NCI-H2107 treated with DMSO at 0.1 percent for 48 hours (cell line): Measurements from ENCODE around the gene DQX1.
"Not testable (repeated sequence)": the region's sequence is repeated elsewhere in the genome, so short reads cannot be mapped to it uniquely, and the experiment has no call there.

Source experiments
- DNase-seq: peaks from one replicate; lab custom pipeline; 2025; ENCODE audit not compliant: unreplicated experiment; lab: John Stamatoyannopoulos, UW

DQX1 gene, protein sequence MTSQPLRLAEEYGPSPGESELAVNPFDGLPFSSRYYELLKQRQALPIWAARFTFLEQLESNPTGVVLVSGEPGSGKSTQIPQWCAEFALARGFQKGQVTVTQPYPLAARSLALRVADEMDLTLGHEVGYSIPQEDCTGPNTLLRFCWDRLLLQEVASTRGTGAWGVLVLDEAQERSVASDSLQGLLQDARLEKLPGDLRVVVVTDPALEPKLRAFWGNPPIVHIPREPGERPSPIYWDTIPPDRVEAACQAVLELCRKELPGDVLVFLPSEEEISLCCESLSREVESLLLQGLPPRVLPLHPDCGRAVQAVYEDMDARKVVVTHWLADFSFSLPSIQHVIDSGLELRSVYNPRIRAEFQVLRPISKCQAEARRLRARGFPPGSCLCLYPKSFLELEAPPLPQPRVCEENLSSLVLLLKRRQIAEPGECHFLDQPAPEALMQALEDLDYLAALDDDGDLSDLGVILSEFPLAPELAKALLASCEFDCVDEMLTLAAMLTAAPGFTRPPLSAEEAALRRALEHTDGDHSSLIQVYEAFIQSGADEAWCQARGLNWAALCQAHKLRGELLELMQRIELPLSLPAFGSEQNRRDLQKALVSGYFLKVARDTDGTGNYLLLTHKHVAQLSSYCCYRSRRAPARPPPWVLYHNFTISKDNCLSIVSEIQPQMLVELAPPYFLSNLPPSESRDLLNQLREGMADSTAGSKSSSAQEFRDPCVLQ

DNA sequence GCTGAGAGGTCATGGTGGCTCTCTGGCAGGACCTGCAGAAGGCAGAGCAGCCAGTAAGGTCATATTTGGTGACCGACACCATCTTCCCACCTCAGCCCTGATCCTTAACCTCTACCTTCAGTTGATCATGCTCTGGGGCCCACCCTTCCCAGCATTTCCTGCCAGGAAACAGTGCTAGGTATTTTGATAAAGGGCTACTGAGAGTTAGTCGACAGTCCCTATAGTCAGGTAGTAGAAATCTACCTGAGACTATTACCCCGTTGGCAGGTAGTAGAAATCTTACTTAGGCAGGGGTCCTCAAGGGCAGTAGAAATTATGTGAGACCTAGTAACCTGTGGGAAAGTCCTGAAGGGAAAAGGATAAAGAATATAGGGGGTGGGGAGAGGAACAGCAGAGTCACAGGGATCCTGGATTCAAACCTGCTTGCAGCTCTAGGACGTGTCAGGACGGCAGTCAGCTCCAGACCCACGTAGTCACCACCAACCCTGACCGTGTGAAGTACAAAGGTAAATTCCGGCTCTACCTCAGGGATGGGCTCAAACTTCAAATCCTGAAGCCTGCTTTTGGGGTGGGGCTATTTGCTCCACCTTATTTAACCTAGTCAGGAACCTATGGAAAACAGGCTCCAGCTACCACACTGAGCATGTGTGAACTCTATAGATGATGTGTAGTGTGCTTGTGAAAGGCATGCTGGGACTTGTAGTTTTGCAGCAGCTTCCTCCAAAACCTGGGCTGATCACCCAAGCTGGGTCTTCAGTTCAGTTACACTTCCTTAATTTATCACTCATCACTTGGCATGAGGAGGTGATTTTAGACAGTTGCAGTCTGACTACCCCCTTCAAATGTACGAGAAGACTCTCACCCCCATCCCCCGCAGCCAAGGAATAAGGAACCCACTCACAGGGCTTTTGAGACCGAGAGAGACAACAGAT, at the start of gene DQX1:
DQX1 (minus strand) TSS at position 515 of the 932 bp plus-strand sequence; CDS start at position 13, 502 bp downstream.
- no peak for DNase-seq

DNA sequence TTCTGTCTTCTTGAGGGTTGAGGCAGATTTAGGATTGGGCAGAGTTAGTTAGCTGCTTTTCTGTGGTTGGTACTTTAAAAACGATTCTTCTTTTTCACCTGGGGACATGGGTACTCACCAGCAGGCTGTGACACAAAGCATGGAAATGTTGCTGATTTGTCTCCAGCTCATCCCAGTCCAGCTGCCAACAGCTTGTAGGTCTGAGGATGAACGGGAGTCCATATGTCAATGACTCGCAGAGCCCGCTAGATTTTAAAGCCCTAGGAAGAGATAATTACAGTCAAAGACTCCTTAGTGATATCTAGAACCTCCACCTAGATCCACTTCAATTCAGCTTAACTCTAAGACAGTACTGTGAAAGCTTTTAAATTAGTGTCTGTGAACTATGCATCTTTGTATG, 49.3 kb upstream of the DQX1 start:
- no peak for DNase-seq

DNA sequence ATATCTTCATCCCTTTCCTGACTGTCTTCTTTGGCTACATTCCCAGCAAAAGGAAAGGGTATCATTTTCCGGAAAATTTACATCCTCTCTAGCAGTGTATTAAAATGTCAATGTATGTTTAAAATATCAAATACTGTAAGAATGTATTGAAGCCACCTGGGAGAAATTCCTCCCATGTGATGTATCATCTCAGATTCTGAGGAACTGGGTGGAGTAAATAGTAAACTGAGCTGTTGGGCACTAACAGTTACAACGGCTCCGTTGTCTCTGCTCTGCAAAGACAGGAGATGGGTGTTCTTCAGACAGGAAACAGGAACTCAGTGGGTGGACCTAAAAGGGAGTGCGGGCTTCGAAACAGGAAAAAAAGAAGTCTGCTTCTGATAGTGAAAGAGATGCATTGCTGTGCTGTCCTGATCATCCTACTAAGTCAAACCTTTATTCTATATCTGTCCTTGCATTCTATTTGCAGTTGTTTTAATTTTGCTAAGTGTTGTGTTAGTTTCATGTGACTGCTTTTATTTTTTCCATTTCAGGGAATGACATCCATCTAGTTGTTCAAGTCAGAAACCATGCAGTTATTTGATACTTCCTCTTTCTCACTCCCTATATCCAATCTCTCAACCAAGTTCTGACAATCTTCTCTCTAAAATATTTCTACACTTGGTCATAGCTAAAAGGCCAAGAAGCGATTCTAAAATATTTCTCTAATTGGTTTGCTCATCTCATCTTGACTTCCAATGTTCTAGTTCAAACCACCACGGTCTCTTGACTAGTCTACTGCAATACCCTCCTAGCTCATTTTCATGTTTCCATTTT, 47.9 kb upstream of the DQX1 start:
- DNase-seq, result no peak

DNA sequence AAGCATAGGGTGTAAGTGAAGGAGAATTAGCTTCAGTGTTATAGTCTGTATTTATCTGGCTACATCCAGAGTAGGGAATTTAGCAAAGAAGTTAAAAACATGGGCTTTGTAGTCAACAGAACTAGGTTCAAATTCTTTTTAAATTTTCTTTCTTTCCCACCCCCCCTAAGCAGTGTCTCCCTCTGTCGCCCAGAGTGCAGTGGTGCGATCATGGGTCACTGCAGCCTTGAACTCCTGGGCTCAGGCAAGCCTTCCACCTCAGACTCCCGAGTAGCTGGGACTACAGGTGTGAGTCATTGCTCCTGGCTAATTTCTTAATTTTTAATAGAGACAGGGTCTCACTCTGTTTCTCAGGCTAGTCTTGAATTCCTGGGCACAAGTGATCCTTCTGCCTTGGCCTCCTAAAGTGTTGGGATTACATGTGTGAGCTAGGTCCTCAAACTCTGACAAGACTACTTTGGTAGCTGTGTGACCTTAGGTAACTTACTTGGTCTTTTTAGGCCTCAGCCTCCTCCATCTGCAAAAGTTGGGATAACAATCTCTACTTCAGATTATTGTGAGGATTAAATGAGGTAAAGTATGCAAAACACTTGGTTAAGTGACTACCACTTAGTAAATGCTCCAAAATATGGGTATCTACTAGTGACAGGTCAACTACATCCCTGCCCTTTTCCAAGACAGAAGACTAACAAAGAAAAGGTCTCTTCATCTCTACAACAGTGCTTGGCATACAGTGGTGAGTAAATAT, 46.3 kb upstream of the DQX1 start:
- no peak for DNase-seq

DNA sequence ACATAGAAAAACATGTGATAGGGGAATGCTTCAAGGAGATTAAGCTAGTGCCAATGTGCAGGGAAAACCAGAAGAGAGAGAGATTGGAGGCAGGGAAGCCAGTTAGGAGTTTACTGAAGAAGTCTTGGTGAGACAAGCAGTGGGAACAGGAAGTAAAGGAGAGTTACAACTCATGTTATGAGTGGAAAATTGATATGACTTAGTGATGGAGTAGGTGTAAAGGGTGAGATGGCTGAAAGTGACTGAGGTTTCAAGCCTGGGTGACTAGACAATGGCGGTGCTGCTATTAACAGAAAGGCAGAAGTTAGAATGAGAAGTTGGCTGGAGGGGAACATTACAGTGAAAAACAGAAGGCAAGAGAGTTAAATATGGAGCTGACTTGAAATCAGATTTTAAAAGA, 45.0 kb upstream of the DQX1 start:
- no peak for DNase-seq

DNA sequence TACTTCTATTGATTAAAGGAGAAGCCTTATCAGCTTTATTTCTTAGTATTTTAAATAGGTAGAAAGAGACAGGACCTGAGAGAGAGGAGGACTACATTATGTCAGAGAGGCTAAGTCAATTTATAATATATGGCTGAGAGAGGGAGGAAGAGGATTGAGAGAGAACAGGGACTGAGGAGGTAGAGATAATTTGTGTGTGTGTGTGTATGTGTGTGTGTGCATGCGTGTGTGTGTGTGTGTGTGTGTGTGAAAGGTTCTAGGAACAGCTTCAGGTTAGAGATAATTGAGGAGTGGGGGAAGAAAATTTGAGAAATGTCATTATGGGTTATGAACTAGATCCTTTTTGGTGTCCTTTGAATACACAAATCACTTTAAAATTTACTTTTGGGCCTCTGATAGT, 43.7 kb upstream of the DQX1 start:
- DNase-seq, result no peak

DNA sequence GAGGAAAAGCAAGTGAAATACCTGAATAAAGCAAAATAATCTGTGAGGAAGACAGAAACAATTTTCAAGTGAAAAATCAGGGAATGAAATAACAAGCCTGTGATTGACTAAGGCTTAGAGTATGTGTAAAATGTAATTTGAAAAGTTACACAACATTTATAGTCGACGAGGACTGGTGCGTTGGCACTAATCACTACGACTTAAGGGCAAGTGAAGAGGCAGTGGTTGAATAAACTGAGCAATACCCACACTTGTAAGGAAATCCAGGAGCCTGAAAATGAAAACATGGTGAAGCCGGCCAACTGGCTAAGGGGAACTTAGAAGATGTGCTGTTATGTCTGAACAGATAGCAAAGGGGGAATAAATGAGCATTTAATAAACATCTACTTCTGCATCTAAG, 41.9 kb upstream of the DQX1 start:
- DNase-seq, result no peak

DNA sequence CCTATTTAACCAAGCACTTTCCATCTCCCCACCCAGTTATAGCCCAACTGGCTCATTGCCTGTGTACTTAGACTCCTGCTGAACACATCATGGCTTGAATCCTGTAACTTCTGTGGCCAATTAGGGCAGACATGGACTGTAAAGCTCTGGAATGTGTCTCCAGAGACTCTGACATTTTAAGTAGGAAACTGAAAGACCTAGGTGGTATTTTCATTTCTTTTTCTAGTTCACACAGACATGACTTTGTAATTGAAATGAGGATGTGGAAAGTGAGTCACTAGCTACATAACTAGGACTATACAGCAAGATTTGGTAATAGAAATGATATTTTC, 40.7 kb upstream of the DQX1 start:
- no peak for DNase-seq

DNA sequence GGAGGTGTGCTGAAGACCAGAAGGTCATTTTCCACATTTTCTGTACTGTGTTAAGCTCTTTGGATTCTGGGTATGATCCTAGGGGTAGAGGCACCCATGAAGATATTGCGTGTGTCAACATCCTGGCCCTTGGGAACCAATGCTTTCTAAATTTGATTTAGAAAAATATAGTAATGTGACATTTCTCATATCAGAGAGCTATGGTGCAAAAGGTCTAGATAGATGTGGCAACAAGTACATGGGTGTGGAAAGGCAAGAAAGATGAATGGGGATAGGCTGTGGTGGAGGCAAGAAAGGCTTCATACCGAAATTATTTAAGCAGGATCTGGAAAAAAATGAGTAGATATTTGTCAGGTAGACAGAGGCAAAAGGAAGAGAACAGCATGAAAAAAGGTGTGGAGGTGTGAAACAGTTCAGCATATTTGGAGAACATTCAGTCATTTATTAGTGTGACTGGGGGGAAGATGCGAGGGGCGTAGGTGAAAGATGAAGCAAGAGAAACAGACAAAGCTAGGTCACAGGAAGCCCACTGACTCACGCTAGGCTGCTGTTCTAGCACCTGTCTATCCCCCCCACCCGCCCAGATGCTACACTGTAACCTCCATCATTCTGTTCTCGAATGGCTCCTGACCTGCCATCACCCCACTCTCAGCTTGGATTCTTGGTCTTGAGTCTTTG, 40.2 kb upstream of the DQX1 start:
- DNase-seq, result no peak

DNA sequence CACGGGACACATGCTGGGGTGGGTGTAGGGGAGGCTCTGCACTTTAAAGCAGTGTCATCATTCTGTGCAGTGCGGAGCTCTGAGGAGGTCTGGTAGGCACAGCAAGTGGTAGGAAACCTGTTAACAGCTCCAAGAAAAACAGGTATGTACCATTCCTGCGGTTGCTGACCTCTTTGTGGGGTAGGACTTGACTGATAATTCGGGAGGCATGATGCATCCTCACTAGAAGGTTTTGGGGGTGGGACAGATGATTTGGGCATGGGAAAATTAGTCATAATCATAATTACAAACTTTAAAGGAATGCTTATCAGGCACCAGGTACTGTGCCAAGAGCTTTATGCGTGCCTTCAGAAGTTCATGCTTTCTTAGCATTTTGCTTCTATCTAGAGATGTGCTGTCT, 38.2 kb upstream of the DQX1 start:
- DNase-seq, result no peak

DNA sequence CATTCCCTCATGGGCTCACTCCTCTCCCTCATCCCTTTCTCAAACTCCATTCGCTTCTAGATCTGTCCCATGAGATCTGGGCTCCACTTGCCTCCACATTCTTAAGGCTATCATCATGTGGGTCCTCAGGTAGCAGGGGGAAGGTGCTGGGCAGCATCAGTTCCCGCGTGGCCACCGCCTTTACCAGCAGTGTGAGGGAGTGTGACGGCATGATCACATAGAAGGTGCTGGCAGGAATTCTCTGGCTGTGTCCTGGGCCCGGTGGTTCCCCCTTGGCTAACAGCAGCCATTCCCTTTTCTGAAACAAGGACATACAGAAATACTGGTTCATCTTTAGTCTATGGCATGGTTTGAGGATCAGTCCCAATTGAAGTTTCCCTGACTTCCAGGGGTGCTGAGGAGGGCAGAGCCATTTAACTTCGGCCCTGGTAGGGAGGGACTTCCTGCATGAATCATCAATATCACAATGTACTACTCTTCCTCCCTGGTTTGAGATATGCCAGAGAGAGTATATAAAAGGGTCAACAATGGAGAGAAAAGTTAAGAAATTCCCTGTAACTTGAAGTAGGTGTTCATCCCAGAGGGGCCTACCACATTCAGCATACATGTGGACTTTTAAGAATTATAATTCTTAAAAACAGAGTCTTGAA, 36.2 kb upstream of the DQX1 start:
- no peak for DNase-seq

DNA sequence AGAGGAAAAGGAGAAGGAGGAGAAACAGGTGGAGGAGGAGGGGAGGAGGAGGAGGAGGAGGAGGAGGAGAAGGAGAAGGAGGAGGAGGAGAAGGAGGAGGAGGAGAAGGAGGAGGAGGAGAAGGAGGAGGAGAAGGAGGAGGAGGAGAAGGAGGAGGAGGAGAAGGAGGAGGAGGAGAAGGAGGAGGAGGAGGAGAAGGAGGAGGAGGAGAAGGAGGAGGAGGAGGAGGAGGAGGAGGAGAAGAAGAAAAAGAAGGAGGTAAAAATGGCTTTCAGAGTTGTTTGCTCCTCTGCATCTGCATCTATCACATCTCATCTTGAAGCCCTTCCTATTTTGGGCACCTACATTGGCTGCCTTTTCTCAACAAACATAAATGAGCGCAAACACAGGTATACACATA, 35.0 kb upstream of the DQX1 start:
- not testable (repeated sequence) for DNase-seq

DNA sequence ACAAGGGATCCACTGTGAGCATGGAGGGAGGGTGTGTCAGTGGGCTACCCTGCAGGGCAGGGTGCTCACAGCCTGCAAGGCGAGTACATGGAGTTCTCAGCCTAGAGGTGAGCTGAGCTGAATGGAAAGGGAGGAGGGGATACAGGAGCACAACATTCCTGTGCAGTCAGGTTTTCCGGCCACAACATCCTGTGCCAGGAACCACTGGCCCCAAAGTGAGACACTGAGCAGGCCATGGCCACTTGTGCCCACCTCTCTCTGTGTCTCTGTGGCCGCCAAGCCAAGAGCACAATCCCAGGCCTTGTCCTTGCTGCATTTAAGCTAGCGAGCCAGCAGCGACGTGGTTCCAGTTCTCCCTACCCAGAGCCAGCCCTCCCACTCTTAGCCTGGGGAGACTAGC, 34.6 kb upstream of the DQX1 start:
- DNase-seq, result no peak

DNA sequence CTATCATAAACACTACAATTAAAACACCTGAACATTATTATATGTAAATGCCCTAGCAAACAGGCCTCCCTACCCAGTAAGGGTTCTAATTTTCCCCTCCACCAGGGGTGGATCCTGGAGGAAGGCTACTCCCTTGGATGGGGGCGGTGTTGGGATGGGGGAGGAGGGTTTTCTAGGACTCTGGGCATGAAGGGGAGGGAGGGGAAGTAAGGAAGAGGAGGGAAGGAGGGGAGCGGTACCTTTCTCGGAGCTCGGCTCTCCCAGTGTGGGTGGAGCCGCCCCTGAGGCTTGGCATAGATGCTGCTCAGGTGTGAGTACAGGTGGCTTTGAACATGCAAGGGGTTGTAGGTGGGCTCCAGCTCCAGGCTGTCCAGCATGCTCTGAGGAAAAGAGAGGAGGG, 33.9 kb upstream of the DQX1 start:
- DNase-seq, result no peak

DNA sequence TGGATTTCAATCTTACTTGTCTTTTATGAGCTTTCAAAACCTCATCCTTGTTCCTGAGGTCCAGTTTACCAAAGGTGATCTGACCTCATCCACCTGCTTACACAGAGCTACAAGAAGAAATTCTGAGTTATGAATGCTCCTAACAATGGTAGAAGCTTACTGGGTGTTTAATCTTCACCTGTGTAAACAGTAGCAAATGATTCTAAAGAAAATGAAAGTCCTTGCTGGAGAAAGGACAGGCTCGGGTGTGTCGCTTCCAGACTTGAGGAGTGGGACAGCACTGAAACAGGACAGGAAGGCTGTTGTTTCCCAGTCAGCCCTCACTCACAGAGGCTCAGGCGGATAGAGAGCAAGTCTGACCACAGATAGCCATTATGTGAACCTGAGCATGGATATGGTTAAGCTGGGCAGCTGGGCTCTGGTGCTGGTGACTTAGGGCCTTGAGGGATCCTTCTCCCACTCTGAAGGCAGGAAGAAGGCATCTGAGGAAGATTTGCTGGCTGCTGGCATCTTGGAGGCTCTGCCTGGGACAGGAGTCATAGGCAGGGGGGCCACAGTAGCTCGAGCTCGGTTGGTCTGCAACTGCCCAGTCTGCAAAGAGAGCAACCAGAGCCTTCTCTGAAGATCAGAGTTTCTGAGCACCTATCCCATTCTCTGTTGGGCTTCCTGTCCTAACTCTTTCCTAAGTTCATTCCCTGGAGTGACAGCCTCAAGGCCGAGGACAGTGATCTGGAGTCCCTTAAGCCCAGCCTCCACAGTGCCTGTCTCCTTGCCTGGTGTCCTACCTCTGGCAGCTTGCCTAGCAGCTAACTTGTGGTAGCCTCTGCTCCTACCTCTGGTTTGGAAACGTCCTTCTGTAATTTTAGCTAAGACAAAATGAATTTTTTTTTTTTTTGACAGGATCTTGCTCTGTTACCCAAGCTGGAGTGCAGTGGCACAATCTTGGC, 32.5 kb upstream of the DQX1 start:
- no peak for DNase-seq

DNA sequence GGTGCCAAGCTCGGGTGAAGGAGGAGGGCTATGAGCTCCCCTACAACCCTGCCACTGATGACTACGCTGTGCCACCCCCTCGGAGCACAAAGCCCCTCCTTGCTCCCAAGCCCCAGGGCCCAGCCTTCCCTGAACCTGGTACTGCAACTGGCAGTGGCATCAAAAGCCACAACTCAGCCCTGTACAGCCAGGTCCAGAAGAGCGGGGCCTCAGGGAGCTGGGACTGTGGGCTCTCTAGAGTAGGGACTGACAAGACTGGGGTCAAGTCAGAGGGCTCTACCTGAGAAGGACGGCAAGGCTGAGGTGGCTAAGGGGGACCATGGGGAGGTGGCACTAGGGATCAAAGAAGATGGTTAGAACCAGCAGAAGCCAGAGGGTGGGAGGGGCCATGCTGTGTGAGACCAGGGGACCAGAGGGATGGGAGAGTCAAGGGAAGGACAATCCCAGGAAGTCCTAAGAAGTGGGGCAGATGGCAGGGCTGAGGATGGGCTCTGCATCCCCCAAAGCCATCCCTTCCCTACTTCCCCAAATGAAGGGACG, 30.9 kb upstream of the DQX1 start:
- no peak for DNase-seq

DNA sequence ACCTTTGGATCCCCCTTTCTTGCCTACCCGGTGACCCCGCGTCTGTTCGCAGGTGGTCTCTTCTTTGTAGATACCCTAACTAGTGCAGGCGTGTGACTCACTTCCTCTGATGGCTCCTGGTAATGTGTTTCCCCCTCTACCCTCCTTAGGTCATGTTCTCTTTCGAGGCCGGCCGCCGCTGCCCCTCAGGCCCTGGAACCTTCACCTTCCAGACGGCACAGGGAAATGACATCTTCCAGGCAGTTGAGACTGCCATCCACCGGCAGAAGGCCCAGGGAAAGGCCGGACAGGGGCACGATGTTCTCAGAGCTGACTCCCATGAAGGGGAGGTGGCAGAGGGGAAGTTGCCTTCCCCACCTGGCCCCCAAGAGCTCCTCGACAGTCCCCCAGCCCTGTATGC, 30.1 kb upstream of the DQX1 start:
- no peak for DNase-seq
